NOMO-1 (cell line): Measurements from ENCODE around the gene COPZ1.
"Not testable (repeated sequence)": the region's sequence is repeated elsewhere in the genome, so short reads cannot be mapped to it uniquely, and the experiment has no call there.

Experiments
- DNase-seq, 2 experiments: peaks; one replicate each; lab custom pipeline; 2025; ENCODE audit not compliant: unreplicated experiment in 2 of 2; lab: John Stamatoyannopoulos, UW

Gene COPZ1, protein sequence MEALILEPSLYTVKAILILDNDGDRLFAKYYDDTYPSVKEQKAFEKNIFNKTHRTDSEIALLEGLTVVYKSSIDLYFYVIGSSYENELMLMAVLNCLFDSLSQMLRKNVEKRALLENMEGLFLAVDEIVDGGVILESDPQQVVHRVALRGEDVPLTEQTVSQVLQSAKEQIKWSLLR

DNA sequence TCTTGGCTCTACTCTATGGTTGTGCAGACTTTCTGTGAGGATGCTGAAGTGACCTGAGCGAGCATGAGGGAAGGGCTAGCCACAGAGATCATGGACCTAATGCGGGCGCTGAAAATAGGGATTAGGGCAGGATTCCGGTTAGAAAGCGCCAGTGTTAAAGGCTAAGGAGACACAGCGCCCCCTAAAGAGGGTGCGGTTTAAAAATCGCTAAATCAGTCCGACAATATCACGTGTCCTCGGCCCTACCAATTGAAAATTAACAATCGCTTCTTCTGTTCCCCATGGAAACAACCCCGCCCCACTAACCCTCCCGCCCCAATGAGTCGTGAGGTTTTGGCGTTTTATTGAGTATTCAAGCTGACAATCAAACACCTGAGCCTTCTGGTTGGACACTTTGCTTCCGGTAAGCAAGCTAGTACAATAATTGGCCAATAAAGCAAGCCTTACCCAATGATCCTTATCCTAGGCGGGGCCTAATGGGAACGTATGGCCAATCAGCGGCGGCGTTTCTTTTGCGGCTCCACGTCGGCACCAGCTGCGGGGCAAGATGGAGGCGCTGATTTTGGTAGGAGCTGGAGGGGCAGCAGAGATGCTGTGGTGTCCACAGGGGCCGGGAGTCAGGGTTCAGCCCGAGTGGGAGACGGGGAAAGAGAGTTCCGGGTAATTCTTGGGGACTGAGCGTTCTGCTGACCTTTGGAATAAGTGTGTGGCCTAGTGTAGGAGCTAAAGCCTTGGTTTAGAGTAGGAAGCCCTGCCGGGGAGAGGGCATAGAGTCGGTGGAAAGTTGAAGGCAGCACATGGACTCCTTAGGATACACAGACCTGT is at the start of gene COPZ1:
COPZ1 (plus strand) TSS at position 515 of the 825 bp plus-strand sequence; CDS start at position 548, 33 bp downstream.
- peak; percentile 100 for DNase-seq

DNA sequence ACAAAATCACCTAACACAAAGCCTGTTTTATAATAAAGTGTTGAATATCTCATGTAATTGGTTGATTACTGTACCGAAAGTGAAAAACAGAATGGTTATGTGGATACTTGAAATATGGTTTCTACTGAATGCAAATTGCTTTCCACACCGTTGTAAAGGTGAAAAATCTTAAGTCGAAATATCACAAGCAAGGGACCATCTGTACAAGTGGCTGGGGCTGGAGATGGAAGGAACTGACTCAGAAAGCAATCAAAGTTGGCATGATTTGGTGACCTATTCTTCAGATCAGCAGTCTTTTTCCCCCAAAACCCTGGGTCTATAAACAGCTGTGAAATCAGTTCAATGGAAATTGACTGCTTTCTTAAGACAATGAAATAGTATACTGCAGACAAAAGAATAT is 48.6 kb upstream of the COPZ1 start:
- no peak for DNase-seq

DNA sequence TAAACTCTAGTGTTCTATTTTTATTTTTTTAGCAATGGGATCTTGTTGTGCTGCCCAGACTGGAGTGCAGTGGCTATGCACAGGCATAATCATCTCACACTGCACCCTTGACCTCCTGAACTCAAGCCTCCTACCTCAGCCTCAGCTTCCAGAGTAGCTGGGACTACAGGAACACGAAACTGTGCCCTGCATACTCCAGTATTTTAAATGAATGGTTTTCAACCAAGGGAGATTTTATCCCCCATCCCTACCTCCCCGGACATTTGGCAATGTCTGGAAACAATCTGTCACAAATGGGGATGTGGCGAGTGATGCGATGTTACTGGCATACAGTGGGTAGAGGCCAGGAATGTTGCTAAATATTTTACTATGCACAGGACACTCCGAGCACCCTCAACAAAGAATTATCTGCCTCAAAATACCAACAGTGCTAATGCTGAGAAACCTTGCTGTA is 47.1 kb upstream of the COPZ1 start:
- DNase-seq, result no peak

DNA sequence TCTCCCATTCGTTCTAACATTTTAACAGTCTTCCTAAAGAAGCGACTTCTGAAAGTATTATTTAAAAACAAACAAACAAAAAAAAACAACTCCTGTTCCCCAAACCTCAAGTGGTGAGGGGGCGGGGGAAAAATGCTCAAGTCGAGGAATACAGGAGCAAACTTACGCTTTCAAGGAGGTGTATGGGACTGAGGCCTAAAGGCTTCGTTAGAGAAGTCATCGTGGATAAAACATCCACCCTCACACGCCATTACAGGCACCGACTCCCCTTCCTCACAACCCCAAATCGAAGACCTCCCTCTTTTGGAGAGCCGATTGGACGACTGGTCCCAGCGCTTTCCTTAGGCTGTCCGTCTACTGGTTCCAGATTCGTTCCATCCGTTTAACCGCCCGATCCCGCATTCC is 45.7 kb upstream of the COPZ1 start:
- no peak for DNase-seq

DNA sequence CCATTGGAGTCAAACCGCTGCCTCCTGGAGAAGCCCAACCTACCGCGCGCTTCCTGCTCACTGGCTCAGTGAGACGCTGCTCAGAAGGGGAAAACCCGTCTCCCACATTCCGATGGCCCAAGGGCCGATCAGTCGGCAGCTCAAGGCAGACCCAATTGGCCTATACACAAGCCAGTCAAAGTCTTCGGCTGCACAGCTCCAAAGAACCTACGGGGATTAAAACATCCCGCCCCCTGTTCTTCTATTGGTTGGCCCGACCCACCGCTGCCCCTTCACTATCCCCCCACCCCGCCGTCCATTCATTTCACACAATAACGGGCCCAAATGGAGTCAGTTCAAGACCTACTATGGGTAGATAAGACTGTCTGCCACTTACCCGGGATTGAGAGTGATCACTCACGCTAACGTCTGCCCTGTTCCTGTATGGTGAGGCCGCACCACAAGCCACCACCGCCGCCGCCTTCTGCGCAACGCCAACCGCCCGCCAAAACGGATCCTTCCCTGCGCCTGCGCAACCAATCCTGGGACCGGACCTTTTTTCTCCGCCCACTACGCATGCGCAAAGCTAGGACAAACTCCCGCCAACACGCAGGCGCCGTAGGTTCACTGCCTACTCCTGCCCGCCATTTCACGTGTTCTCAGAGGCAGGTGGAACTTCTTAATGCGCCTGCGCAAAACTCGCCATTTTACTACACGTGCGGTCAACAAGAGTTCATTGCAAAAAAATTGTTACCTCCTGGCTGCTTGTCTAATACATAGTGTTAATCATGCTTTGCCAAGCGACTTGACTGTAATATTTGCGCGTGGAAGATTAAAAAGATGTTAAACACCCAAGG is 45.1 kb upstream of the COPZ1 start, which contains the start of gene CBX5:
CBX5 (minus strand) TSS at position 491 of the 836 bp plus-strand sequence. CDS start 22,472 bp downstream, outside the sequence.
- DNase-seq, result peak; percentile 98 to 99

DNA sequence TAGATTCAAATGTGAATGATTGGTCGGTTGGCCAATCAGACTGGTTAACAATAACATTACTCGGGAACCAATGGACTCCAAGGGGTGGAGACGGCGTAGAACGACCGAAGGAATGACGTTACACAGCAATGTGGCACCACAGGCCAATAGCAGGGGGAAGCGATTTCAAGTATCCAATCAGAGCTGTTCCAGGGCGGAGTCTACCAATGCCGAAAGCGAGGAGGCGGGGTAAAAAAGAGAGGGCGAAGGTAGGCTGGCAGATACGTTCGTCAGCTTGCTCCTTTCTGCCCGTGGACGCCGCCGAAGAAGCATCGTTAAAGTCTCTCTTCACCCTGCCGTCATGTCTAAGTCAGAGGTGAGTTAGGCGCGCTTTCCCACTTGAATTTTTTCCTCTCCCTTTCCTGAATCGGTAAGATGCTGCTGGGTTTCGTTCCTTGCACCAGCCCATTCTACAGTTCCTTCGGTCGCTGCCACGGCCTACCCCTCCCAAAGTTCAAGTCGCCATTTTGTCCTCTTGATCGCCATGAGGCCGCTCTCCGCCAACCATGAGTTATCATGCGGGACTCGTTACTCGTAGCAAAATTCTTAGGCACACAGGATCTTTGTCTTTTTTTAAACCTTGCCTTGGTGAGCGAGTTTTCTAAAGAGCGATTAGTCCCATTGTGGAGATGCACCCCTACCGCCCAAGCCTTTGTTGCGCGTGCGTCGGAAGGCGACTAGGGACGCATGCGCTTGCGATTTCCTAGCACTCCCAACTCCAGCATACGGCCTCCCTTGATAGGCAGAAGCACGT is 44.3 kb upstream of the COPZ1 start, which contains the start of gene HNRNPA1:
HNRNPA1 (plus strand) TSS at position 259 of the 793 bp plus-strand sequence; CDS start at position 341, 82 bp downstream.
- DNase-seq, result peak; percentile 98 to 99

DNA sequence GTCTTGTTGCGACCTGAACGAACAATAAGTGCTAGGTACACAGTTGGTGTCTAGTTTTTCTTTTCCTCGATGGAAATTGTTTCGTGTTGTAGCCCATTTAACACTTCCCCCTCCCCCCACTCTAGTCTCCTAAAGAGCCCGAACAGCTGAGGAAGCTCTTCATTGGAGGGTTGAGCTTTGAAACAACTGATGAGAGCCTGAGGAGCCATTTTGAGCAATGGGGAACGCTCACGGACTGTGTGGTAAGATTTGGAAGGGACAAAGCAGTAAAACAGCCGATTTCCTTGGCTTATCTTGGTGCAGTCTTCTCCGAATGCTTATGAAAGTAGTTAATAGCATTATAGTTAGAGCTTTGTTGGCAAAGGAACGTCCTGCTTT is 43.7 kb upstream of the COPZ1 start:
- not testable (repeated sequence) for DNase-seq

DNA sequence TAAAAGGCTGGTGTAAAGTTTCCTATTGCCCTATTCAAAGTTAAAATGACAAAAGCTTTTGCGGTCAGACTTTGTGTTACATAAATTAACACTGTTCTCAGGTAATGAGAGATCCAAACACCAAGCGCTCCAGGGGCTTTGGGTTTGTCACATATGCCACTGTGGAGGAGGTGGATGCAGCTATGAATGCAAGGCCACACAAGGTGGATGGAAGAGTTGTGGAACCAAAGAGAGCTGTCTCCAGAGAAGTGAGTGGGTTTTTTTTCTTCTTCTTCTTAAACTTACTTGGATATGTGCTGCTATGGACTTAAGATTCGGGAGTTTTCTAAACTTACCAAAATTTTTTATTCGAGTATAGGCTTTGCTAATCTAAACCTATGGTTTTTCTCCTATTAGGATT is 43.2 kb upstream of the COPZ1 start:
- not testable (repeated sequence) for DNase-seq

DNA sequence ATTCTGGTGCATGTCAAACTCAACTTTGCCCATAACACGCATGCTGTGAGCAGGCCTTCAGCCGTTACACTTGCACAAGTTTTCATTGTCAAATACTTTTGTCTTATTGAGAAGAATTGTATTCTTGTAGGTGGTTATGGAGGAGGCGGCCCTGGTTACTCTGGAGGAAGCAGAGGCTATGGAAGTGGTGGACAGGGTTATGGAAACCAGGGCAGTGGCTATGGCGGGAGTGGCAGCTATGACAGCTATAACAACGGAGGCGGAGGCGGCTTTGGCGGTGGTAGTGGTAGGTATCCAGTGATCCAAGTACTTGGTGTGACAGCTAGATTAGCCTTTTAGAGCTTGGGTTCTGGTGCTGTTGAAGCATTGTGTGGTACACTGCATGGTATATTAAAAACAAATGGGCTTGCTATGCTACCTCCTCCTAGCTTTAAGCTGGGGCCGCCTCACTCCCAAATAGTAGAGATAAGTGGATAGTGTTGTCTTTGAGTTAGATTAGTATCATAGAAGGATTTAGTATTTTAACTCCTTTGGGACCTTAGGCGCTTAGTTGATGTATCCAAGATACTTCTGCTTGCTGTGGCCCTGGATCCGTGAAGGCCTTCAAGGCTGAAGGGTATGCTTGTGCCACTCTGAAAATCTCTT is 41.9 kb upstream of the COPZ1 start:
- no peak for DNase-seq

DNA sequence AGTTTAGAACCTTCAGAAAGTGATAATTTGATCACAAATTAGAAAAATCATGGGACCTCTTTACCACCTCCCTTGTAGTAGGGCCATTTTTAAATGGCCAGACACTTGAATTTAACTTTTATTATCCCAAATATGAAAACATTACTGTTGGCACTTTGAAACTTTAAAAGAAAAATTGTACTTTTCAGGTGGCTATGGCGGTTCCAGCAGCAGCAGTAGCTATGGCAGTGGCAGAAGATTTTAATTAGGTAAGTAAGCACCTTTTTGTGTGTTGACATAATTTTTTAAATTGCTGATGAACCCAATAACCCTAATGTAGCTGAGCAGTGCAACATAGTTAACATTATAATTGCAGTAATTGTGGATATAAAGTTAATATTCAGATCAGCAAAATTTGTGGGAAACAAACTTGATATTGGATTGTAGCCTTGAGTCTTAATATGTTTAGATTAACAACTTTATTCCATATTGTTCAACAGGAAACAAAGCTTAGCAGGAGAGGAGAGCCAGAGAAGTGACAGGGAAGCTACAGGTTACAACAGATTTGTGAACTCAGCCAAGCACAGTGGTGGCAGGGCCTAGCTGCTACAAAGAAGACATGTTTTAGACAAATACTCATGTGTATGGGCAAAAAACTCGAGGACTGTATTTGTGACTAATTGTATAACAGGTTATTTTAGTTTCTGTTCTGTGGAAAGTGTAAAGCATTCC is 40.7 kb upstream of the COPZ1 start:
- not testable (repeated sequence) for DNase-seq

DNA sequence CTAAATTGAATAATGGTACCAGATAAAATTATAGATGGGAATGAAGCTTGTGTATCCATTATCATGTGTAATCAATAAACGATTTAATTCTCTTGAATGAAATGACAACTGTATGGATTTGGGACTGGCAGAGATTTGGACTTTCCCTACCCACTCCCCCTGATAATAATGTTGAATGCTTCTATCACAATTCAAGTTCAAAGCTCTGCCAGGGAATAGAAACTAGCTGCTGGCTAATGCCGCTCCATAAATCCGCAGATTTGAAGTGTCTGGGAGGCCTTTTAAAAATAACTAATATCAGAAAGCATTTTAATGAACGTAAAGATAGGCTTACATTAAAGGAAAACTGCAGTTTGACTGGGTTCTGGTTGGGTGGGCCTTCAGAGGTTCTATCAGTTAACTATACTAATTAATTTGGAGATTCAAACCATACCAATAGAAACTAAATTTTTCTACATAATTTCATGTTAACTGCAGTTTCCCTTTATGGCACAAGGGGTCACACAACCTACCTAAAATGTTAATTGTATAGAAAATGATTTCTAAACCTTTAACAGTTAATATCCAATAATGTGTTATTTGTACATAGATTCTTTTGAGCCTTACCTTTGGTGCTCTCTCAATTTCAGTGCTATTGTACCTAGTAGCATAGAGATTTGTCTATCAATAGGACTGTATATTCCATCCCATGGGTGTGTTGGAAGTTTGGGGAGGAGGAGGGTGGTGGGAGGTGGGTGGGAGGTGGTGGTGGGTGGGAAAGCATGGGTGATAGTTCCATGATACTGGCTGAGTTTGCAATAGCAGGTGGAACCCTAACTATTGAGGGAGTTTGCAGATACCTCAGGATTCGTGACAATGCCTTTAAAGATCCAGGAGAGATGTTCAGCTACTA is 39.5 kb upstream of the COPZ1 start:
- DNase-seq, result no peak

DNA sequence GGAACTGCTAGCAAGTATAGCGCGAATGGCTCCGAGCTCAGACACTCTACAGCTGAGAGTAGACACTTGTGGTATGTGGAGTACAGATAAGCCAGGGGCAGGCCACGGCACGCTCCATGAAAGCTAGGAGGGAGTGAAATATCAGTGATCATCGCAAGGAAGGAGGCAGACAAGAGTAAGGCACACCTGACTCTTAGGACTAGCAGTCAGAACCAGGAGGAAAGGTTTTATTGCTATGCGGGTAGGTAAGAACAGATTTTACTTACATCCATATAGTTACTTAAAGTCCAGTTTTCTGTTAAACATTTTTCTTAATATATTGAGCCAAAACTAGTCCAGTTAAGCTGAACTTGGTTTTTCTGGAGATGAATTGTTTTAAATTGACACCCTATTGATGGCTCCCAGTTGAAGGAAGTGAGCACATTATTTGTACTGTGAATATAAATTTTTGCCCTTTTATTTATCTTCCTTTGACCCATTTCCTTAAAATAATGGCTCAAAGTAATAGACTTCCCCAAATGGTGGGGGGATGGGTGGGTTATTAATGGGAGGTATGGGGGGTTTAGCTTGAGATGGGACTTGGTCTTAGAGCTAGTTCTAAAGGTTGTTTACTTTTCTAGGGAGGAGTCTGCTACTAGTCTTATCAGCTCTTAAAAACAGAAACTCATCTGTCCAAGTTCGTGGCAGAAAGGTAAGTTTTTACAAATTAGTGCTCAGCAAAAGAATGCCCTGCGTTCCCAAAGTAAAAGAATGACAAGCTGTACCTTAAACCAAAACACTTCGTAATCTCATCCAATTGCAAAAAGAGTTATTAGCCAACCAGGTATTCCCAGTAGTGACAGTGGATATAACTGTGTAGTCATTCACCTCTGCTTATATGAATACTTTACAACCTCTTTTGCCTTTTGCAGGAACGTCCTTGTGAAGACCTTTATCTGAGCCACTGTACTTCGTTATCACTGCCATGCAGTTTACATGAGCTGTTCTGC is 38.6 kb upstream of the COPZ1 start:
- no peak for DNase-seq

DNA sequence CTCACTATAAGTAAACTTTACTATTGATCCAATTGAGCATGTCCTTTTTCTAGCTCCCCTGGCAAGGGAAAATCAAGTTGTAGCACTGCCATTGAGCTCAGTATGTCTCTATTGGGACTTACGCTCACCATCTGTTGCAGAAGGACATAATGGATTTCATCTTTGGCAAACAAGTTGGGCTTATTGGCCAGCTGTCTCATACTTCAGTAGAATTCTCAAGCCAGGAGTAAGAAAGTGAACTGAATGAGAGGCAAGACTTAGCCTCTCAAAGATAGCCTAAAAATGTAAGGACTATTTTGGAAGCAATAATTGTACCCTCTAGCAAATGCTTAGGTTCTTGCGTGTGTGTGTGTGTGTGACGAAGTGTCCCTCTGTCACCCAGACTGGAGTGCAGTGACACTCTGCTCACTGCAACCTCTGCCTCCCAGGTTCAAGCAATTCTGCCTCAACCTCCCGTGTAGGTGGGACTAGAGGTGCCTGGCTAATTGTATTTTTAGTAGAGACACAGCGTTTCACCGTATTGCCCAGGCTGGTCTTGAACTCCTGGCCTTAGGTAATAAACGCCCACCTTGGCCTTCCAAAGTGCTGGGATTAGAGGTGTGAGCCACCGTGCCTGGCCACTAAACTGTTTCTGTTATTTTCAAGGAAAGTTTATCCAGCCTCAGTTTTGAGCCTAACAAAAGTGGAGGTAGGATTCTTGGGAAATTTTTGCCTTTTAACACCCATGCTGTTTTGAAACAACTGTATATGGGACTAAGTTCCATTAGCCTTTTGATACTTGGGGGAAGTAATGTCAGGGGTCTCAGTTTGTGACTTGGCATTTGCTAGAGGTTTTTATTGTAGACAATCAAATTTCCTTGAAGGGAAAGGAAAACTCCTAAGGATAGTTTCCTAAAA is 37.4 kb upstream of the COPZ1 start:
- no peak for DNase-seq

DNA sequence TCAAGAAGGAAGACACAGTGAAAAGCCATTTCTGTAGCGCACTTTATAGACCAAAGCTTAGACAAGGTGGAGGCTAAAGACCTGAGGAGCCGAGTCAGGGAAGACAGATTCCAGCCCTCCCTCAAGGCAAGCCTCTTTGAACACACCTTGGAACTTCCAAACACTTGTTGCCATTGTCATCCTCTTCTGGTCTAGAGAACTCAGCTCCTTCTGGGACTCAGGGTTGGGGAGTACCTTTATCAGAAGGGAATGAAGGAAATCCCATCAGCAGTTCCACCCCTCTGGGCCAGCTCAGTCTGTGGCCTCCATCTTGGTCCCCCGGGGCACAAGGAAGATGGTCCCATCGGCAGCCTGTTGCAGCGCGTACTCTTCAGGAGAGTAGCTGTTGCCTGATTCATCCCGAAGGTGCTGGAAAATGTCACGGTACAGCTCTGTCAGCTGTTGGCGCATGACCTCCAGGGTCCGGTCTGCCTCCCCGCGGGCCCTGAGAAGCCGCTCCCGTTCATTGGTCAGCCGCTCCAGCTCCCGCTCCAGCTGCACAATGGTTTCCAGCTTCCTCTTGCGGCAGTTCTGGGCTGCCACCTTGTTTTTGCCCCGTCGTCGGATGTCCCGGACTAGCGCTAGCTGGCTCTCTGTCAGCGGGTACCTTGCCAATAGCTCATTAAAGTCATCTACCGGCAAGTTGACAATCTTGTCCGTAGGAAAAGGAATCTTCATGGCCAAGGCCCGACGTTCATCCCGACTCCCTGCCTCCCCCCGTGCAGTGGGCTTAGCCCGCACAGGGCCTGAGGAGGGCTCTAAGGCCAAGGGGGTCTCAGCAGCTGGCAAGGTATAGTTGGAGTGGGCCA is 32.6 kb upstream of the COPZ1 start:
- DNase-seq, result no peak

DNA sequence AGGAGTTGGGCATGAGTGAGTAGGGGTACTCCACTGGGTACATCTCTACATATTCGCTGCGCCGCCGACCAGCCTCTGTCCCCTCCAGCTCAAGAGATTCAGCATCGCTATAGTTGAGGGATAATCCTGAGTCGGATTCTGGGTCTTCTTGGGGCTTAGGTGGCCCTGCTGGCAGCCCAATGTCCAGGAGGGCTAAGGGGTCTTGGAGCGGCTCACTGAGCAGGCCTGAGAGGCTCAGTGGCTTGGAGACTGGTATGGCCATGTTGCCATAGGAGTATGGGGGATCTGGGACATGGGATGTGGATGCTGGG is 32.0 kb upstream of the COPZ1 start:
- no peak for DNase-seq
